Spleen (tissue), 11 donors: ENCODE measurements around the gene MFSD2A. TPM values are rescaled to one million over a fixed set of nuclear protein-coding genes. Genes with fewer than 3 reads are reported as not detected.

ENCODE experiments used
- DNase-seq: peaks from one replicate; pipeline ENCODE4 v3.0.0-alpha.2; 2020
- H3K27ac ChIP-seq, 8 donors: fragments of 200-600 bp; sonication (generic) in 7 of 8; 1 replicate in 4 of 8; 2 replicates in 4 of 8; pipeline versions ENCODE4 v1.5.0 to v1.8.0; 2016 to 2021; ENCODE audit warnings: inconsistent platforms in 4 of 8, mild to moderate bottlenecking in 4 of 8, moderate library complexity in 1 of 8
- H3K27me3 ChIP-seq, 7 donors: fragments of 200-600 bp; sonication (generic) in 6 of 7; replicated peaks in 1 of 7; 1 replicate in 4 of 7; 2 replicates in 3 of 7; pipeline versions ENCODE4 v1.5.0 to v1.8.0; 2016 to 2021; ENCODE audit warnings: inconsistent platforms in 3 of 7, mild to moderate bottlenecking in 1 of 7
- H3K36me3 ChIP-seq, 6 donors: fragments of 200-600 bp; sonication (generic) in 5 of 6; 1 replicate in 4 of 6; 2 replicates in 2 of 6; pipeline versions ENCODE4 v1.5.0 to v1.8.0; 2016 to 2021; ENCODE audit warnings: inconsistent platforms in 2 of 6
- H3K4me1 ChIP-seq, 6 donors: fragments of 200-600 bp; sonication (generic) in 5 of 6; 1 replicate in 3 of 6; 2 replicates in 3 of 6; pipeline versions ENCODE4 v1.5.0 to v1.8.0; 2016 to 2021; ENCODE audit warnings: inconsistent platforms in 3 of 6
- H3K4me3 ChIP-seq, 8 donors: fragments of 200-600 bp; sonication (generic) in 7 of 8; 1 replicate in 4 of 8; 2 replicates in 4 of 8; pipeline versions ENCODE4 v1.5.0 to v1.8.0; 2016 to 2021; ENCODE audit warnings: inconsistent platforms in 4 of 8, mild to moderate bottlenecking in 4 of 8, moderate library complexity in 2 of 8
- H3K9me3 ChIP-seq, 8 donors: fragments of 200-600 bp; sonication (generic) in 7 of 8; 1 replicate in 4 of 8; 2 replicates in 4 of 8; pipeline versions ENCODE4 v1.5.0 to v1.8.0; 2016 to 2021; ENCODE audit warnings: inconsistent platforms in 4 of 8
- POLR2A ChIP-seq, 3 donors: fragments of 450-650 bp; IDR thresholded peaks; one replicate each; pipeline ENCODE4 v1.5.1; 2017; ENCODE audit warnings: antibody characterized with exemption in 3 of 3, mild to moderate bottlenecking in 1 of 3
- POLR2AphosphoS5 ChIP-seq, 3 donors: sonication (generic); formaldehyde crosslinking; IDR thresholded peaks; one replicate each; pipeline ENCODE4 v1.5.1; 2017; ENCODE audit warnings: antibody characterized with exemption in 3 of 3
- WGBS, 5 donors: extraction: QIAGEN DNeasy Blood & Tissue Kit in 3 of 5; methylation state at CpG; one replicate each; pipeline versions ENCODE4 v1.1.5 to v1.1.7; 2013 to 2018; 5-methylcytosine and 5-hydroxymethylcytosine counted together
- intact Hi-C: fragments of 100-400 bp; cut with DNase I; formaldehyde crosslinking; loops from one replicate; pipeline ENCODE4 v1.15.0; 2023; ENCODE audit warnings: low total_unique reads
- polyA plus RNA-seq, 3 donors: library from polyadenylated mRNA; stranded (reverse); fragments of 200-250 nt; gene quantifications; one replicate each; pipeline ENCODE4 v1.2.1, GENCODE V29; 2013
- total RNA-seq, 7 donors: library from RNA; depleted of rRNA in 3 of 7; stranded (reverse); fragments of >200 nt in 3 of 7; fragmentation: NEBNext Ultra II Directional in 4 of 7; extraction: Animal tissue kit (Norgen Biotek cat#: 25700) in 4 of 7; gene quantifications; one replicate each; pipeline versions ENCODE4 v1.1.0 to v1.2.1, GENCODE V29; 2016 to 2021
- TF ChIP-seq, protein P1 (sequence below), 11 experiments: fragments of 200-600 bp in 7 of 11; fragments of 450-650 bp in 4 of 11; sonication (generic) in 4 of 11; IDR thresholded peaks in 8 of 11; conservative IDR thresholded peaks in 3 of 11; 1 replicate in 7 of 11; 2 replicates in 4 of 11; pipeline versions ENCODE4 v1.4.0 to v1.8.0; 2016 to 2021; ENCODE audit warnings: antibody characterized with exemption in 11 of 11, inconsistent platforms in 4 of 11, mild to moderate bottlenecking in 1 of 11
- donor health status: healthy with polysubstance abuse.
- donor health status: DM: no; HTN: no; CAD: no; lungs with moderate emphysema.
- donor health status: DM: no; HTN: no; CAD: no.
- donor health status: Bipolar disorder and iron deficiency.
- donor health status: healthy.
- donor health status: DM: no; HTN: no; CAD: no.
- donor health status: DM: yes; HTN: yes; CAD: no.

Gene MFSD2A
- total and polyA plus RNA-seq, 10 donors: 0.88 to 7.1 (median 3.8) TPM

DNA sequence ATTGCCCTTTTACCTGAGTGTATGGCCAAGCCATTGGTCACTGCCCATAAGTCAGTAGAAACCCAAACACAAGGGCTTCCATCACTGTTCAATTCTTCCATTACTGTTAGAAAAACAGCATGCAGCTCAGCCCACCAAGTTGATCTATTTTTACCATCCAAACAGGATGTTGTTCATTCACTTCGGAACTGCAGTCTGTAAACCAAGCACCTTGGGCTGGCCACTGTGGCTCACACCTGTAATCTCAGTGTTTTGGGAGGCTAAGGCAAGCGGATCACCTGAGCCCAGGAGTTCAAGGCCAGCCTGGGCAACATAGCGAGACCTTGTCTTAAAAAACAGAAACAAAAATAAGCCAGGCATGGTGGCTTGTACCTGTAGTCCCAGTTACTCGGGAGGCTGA is 8.7 kb upstream of the MFSD2A start:
- DNase-seq: no peak
- Histone ChIP-seq H3K9me3 (no peaks in the 10 kb centered on the region), H3K36me3 (no peaks in the 10 kb centered on the region), H3K27me3 (peaks cover 0 to 9% (median 0%) of the 10 kb centered on the region in 7 donors), H3K27ac (no peak overlapping the region), H3K4me3 (no peak overlapping the region), H3K4me1 (no peaks in the 10 kb centered on the region)
- 46 to 75% (median 64%) methylated on average over 4 of the region's 4 CpGs for whole genome bisulfite sequencing, 5 donors
- no peak for TF ChIP-seq POLR2AphosphoS5 (IDR thresholded peaks at IDR 0.05)
- TF ChIP-seq POLR2A (IDR thresholded peaks at IDR 0.05): no peak
- TF ChIP-seq, protein P1, sequence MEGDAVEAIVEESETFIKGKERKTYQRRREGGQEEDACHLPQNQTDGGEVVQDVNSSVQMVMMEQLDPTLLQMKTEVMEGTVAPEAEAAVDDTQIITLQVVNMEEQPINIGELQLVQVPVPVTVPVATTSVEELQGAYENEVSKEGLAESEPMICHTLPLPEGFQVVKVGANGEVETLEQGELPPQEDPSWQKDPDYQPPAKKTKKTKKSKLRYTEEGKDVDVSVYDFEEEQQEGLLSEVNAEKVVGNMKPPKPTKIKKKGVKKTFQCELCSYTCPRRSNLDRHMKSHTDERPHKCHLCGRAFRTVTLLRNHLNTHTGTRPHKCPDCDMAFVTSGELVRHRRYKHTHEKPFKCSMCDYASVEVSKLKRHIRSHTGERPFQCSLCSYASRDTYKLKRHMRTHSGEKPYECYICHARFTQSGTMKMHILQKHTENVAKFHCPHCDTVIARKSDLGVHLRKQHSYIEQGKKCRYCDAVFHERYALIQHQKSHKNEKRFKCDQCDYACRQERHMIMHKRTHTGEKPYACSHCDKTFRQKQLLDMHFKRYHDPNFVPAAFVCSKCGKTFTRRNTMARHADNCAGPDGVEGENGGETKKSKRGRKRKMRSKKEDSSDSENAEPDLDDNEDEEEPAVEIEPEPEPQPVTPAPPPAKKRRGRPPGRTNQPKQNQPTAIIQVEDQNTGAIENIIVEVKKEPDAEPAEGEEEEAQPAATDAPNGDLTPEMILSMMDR (IDR thresholded peaks at IDR 0.05 in 8 of 11, conservative IDR thresholded peaks at IDR 0.05 in 3 of 11): no peak
- intact Hi-C loops: no loop called here

DNA sequence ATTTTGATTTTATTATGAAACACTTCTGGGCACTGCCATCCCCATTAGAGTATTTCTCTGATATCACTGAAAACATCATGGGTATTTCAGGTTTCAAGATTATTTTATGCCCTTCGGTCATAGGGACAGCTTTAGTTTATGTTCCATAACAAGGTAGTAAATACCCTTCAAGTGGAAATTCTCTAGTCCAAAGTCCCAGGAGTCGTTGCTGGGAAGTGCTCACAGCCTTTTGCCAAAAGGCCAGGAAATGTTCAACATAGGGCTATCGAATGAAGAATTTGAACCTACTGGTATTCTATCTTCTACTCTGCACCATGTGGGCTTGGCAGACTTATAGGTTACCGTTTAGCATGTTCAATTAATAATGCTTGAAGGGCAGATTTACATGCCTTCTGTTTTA is 7.7 kb upstream of the MFSD2A start:
- Histone ChIP-seq H3K9me3 (no peaks in the 10 kb centered on the region), H3K27me3 (peaks cover 0 to 9% (median 0%) of the 10 kb centered on the region in 7 donors), H3K4me1 (no peaks in the 10 kb centered on the region), H3K27ac (no peak overlapping the region), H3K4me3 (no peak overlapping the region), H3K36me3 (no peaks in the 10 kb centered on the region)
- no peak for DNase-seq
- WGBS, 5 donors: 79 to 87% (median 82%) methylated on average over 4 of the region's 4 CpGs
- intact Hi-C loops: no loop called here
- TF ChIP-seq POLR2A (IDR thresholded peaks at IDR 0.05) (no peak), POLR2AphosphoS5 (IDR thresholded peaks at IDR 0.05) (no peak)
- TF ChIP-seq, protein P1 (IDR thresholded peaks at IDR 0.05 in 8 of 11, conservative IDR thresholded peaks at IDR 0.05 in 3 of 11): no peak

DNA sequence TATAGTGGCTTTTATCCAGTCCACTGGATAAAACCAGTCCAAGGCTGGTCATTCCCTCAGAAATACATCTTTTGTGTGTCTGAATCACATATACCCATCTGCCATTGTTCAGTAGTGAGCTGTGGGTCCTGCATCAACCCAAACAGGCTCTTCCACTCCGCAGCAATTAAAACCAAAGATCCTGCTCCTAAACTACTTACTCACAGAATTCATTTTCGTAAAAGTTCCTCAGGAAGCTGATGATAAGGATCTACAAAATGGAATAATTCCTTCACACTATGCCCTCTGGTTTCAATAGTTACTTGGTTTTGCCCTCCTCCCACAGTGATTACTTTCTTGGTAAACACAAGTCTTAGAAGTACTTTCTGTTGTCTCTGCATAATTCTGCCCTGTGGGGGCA is 5.1 kb upstream of the MFSD2A start:
- H3K4me1 ChIP-seq: peaks cover 0 to 11% (median 7%) of the 10 kb centered on the region in 6 donors
- 78 to 87% (median 86%) methylated on average over 2 of the region's 2 CpGs for WGBS, 5 donors
- peaks cover 0 to 14% (median 0%) of the 10 kb centered on the region in 7 donors for H3K27me3 ChIP-seq
- TF ChIP-seq, protein P1 (IDR thresholded peaks at IDR 0.05 in 8 of 11, conservative IDR thresholded peaks at IDR 0.05 in 3 of 11): no peak
- TF ChIP-seq POLR2AphosphoS5 (IDR thresholded peaks at IDR 0.05): no peak
- no peak for TF ChIP-seq POLR2A (IDR thresholded peaks at IDR 0.05)
- DNase-seq: no peak
- intact Hi-C loops: no loop called here
- no peaks in the 10 kb centered on the region for H3K9me3 ChIP-seq
- H3K4me3 ChIP-seq: no peak overlapping the region
- no peak overlapping the region for H3K27ac ChIP-seq
- H3K36me3 ChIP-seq: no peaks in the 10 kb centered on the region

DNA sequence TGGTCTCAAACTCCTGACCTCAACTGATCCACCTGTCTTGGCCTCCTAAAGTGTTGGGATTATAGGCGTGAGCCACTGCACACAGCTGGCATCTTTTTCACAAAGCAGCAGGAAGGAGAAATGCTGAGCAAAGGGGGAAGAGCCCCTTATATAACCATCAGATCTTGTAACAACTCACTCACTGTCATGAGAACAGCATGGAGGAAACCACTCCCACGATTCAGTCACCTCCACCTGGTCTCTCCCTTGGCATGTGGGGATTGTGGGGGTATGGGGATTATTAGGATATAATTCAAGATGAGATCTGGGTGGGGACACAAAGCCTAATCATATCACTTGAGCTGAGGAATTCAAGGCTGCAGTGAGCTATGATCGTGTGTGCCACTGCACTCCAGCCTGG is 3.0 kb upstream of the MFSD2A start:
- Histone ChIP-seq H3K9me3 (no peaks in the 10 kb centered on the region), H3K27ac (no peak overlapping the region), H3K27me3 (peaks cover 0 to 25% (median 0%) of the 10 kb centered on the region in 7 donors), H3K4me1 (peaks cover 8 to 29% (median 22%) of the 10 kb centered on the region in 6 donors), H3K4me3 (no peak overlapping the region), H3K36me3 (no peaks in the 10 kb centered on the region)
- DNase-seq: no peak
- intact Hi-C loops: no loop called here
- WGBS, 5 donors: 54 to 73% (median 67%) methylated on average over 3 of the region's 3 CpGs
- TF ChIP-seq POLR2AphosphoS5 (IDR thresholded peaks at IDR 0.05) (no peak), POLR2A (IDR thresholded peaks at IDR 0.05) (no peak)
- TF ChIP-seq, protein P1 (IDR thresholded peaks at IDR 0.05 in 8 of 11, conservative IDR thresholded peaks at IDR 0.05 in 3 of 11): no peak
